Measurements from ENCODE around the gene FAM114A2. TPM values are rescaled to one million over a fixed set of nuclear protein-coding genes. Genes with fewer than 3 reads are reported as not detected.
"Not testable (repeated sequence)": the region's sequence is repeated elsewhere in the genome, so short reads cannot be mapped to it uniquely, and the experiment has no call there.

Gene FAM114A2
- 10 to 100 TPM; 22.3 to 27.0 TPM for total RNA-seq

DNA sequence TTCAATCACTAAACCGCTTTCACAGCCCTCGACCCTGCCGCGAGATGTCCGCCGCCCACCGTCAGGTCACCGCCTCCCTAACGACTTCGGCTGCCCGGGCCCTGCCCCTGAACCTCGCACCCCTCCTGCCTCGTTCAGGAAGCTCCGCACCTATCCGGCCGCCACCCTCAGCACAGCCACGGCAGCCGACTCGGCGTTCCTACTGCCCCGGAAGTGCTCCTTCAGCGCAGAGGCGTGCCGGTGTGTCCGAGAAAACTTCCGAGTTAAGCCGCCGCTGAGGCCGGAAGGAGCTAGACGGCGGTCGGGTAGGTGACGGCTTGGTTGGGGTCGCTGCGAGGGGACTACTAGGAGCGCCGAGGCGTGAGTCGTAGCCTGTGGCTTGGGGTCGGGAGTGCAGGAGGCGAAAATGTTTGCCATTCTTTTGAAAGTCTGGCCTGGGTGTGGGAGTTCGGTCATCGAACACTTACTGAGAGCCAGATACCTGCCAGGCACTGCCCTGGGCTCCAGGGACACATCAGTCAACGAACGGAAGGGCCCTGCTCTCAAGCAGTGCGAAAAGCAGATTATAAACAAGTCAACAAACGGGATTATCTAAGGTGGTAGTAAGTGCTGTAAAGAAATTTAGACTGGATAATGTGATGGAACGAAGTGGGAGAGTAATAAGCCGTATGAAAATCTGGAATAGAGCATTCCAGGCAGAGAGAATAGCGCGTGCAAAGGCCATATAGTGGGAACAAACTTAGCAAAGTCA, at the start of gene FAM114A2, which contains the start of gene MFAP3:
Gene FAM114A2 (minus strand): TSS at position 204 of the 751 bp plus-strand sequence. CDS start 3,957 bp downstream, outside the sequence.
Gene MFAP3 (plus strand): TSS at position 261 of the 751 bp plus-strand sequence. CDS start 10,756 bp downstream, outside the sequence.
- Mint-ChIP-seq H3K4me1 (peaks cover 47% of the 10 kb centered on the region), H3K27me3 (no peaks in the 10 kb centered on the region)
- peak; percentile 99 for ATAC-seq

DNA sequence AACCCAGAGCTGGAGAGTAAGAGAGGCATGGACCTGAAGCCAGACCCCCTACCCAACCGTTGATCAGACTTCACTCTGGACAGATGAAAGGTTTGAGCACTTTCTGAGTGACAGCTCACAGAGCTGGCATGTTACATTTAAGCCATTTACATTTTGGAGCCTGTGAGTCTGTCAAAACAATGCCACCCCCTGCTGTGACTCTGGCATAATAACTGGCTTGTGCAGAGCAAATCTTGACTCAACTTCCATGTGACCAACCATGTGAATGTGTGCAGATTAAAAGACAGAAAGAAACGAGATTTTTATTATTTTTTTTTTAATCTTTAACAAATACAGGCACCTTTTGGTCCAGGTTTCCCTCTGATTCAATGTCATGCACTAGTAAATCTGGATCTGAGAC, 48.5 kb upstream of the FAM114A2 start:
- no peak overlapping the region for H3K4me3 Mint-ChIP-seq
- H3K27me3 Mint-ChIP-seq, result peaks cover 4% of the 10 kb centered on the region
- H3K36me3 Mint-ChIP-seq, result no peaks in the 10 kb centered on the region
- no peak overlapping the region for H3K27ac Mint-ChIP-seq
- H3K4me1 Mint-ChIP-seq, result no peaks in the 10 kb centered on the region
- CTCF ChIA-PET, result interaction anchor here (0.6 to 0.9 kb wide), 3 partner anchors 13 to 112 kb away, joined by 3 to 6 read pairs (median 5); no protein-coding TSS in a partner anchor
- DNase-seq (no peak), ATAC-seq (no peak)
- H3K9me3 Mint-ChIP-seq (ENCODE audit: low read depth), result no peaks in the 10 kb centered on the region

More for the DNA sequence above, at the start of gene FAM114A2, which contains the start of gene MFAP3:
- Mint-ChIP-seq H3K4me3 (peak within 1 kb of the TSS; percentile 93), H3K27ac (peak within 1 kb of the TSS; percentile 93), H3K36me3 (peaks cover 8% of the 10 kb centered on the region), H3K9me3 (ENCODE audit: low read depth) (no peaks in the 10 kb centered on the region)
- peak; percentile 95 for DNase-seq
- CTCF ChIA-PET, result interaction anchor here (0.6 to 3.1 kb wide), 10 partner anchors 9 to 366 kb away, joined by 3 to 13 read pairs (median 4); partner anchors contain the start of gene GALNT10

DNA sequence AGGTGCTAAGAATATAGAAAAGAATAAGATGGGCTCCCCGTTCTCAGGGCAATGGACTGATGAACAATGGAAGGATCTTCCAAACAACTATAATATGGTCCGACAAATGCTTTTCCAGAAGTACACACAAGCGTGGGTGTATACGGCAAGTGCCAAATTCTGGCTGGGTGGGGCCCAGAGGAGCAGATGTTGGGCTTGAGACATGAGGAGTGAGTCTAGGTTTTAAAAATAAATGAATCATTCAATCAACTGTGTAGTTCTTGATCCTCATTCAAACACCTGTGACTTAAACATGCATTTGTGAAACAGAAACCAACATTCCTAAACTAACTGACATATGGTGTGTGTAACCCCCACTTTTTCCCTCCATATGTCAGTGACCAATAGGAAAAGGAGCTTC, 47.9 kb upstream of the FAM114A2 start:
- CTCF ChIA-PET, result interaction anchor here (0.6 to 1.5 kb wide), 4 partner anchors 12 to 111 kb away, joined by 3 to 10 read pairs (median 6); no protein-coding TSS in a partner anchor
- no peaks in the 10 kb centered on the region for H3K27me3 Mint-ChIP-seq
- no peak for DNase-seq
- no peaks in the 10 kb centered on the region for H3K36me3 Mint-ChIP-seq
- no peaks in the 10 kb centered on the region for H3K4me1 Mint-ChIP-seq
- no peak overlapping the region for H3K27ac Mint-ChIP-seq
- ATAC-seq, result no peak
- H3K4me3 Mint-ChIP-seq, result no peak overlapping the region
- no peaks in the 10 kb centered on the region for H3K9me3 Mint-ChIP-seq (ENCODE audit: low read depth)

DNA sequence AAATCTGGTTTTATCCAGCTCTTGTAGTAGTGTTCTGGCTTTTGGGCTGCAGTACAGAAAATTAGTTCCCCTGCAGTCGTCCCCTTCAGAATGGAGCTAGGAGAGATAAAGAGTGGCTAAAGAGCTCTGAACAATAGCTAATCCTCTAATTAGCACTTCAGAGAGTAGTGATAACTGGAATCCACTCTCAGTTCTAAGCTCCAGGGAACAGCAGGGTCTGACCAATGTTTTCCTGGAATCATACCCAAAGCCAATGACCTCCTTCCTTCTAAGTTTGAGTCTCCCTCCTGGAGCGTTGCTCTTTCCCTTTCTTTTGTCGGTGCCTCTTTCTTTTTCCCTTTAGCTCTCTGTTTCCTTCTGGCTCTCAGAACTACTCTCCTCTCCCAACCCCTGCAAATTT, 47.4 kb upstream of the FAM114A2 start:
- Mint-ChIP-seq H3K4me3 (no peak overlapping the region), H3K36me3 (no peaks in the 10 kb centered on the region), H3K4me1 (no peaks in the 10 kb centered on the region), H3K9me3 (ENCODE audit: low read depth) (no peaks in the 10 kb centered on the region), H3K27ac (no peak overlapping the region), H3K27me3 (no peaks in the 10 kb centered on the region)
- DNase-seq (no peak), ATAC-seq (no peak)
- CTCF ChIA-PET, result interaction anchor here (0.8 to 1.5 kb wide), 4 partner anchors 9 to 111 kb away, joined by 3 to 10 read pairs (median 6); no protein-coding TSS in a partner anchor

DNA sequence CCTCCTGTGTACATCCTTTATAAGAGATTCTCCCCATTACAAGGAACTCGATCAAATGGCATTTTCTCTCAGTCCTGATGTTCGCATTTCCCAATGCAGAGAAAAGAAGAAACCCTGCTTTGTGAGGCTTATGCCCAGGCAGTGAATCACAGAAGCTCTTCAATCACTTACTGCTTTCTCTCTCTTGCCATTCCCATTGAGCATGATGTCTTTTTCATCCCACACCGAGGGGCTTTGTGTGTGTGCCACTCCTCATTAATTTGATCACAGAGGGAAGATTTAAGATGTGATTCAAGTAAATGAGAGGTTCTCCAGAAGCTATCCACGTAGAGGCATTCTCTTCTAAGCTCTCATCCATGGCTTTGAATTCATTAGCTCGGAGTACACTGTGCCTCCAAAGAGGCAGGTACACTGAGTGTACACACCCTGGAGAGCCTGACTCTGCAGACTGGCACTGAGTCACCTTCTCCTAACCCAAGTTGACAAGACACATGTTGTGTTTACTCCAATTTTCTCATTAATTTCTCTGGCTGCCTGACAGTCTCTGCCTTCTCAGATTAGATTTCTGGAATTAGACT, 45.4 kb upstream of the FAM114A2 start:
- no peak for ATAC-seq
- H3K27me3 Mint-ChIP-seq, result no peaks in the 10 kb centered on the region
- no peaks in the 10 kb centered on the region for H3K9me3 Mint-ChIP-seq (ENCODE audit: low read depth)
- H3K27ac Mint-ChIP-seq, result no peak overlapping the region
- no peaks in the 10 kb centered on the region for H3K36me3 Mint-ChIP-seq
- H3K4me1 Mint-ChIP-seq, result no peaks in the 10 kb centered on the region
- CTCF ChIA-PET, result interaction anchor here (1.2 kb wide), 2 partner anchors 12 to 153 kb away, joined by 3 to 4 read pairs; no protein-coding TSS in a partner anchor
- H3K4me3 Mint-ChIP-seq, result no peak overlapping the region
- no peak for DNase-seq

DNA sequence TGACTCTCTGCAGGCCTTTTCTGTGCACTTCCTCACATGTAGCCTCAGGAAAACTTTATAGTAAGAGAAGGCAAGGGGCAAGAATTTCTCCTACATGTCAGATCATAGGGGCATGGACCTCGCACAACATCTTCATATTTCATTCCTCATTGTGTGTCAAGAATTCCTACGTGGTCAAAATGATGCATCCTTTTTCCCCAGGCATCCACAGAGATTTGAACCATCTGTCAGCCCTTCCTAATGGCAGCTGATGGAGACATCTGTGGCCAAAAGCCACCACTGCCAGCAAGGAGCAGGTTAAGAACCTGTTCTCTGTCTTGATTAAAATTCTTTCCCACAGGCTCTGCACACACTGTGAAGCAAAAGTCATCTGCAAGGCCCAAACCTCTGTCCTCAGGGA, 42.5 kb upstream of the FAM114A2 start:
- H3K9me3 Mint-ChIP-seq (ENCODE audit: low read depth), result no peaks in the 10 kb centered on the region
- DNase-seq (no peak), ATAC-seq (no peak)
- CTCF ChIA-PET, result no interaction called here
- H3K4me3 Mint-ChIP-seq, result no peak overlapping the region
- H3K27ac Mint-ChIP-seq, result no peak overlapping the region
- no peaks in the 10 kb centered on the region for H3K27me3 Mint-ChIP-seq
- H3K4me1 Mint-ChIP-seq, result peaks cover 11% of the 10 kb centered on the region
- peaks cover 5% of the 10 kb centered on the region for H3K36me3 Mint-ChIP-seq

DNA sequence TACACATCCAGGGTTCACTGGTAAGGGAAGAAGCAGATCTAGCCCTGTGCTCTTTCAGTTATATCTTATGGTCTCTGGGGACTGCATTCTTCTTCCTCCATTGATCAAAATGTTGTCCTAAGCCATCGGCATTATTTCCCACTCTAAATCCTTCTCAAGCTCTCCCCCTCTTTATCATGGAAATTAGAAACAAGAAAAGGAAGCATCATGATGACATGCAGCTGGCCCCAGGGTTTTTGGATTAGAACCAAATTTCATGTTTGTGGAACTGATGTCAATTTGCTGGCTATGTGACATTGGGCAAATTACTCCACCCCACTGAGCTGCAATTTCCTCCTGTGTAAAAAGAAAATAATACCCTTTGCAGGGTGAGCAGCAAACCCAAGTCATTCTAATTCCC, 39.6 kb upstream of the FAM114A2 start:
- DNase-seq, result no peak
- ATAC-seq, result no peak
- H3K9me3 Mint-ChIP-seq (ENCODE audit: low read depth), result no peaks in the 10 kb centered on the region
- peaks cover 5% of the 10 kb centered on the region for H3K36me3 Mint-ChIP-seq
- no peaks in the 10 kb centered on the region for H3K27me3 Mint-ChIP-seq
- peaks cover 35% of the 10 kb centered on the region for H3K4me1 Mint-ChIP-seq
- H3K4me3 Mint-ChIP-seq, result no peak overlapping the region
- CTCF ChIA-PET, result interaction anchor here (1.1 to 1.3 kb wide), 2 partner anchors 101 to 111 kb away, joined by 3 to 5 read pairs; no protein-coding TSS in a partner anchor
- H3K27ac Mint-ChIP-seq, result no peak overlapping the region

DNA sequence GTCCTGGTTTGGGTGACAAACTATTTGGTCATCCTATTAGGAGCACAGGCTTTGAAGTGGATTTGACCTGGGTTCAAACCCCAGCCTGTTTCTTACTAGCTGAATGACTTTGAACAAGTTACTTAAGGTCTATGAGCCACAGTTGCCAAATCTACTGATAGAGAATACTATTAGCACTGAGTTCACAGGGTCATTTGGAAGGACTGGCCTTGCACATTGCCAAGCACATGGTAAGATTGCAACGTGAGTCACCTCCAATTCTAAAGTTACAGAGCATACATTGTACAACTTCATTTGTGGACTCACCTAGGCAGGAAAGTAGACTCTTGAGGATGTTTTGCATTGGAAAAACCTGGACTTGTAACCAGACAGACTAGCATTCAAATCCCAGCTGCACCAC, 39.0 kb upstream of the FAM114A2 start:
- DNase-seq, result no peak
- Mint-ChIP-seq H3K36me3 (peaks cover 5% of the 10 kb centered on the region), H3K27ac (no peak overlapping the region), H3K9me3 (ENCODE audit: low read depth) (no peaks in the 10 kb centered on the region), H3K4me3 (no peak overlapping the region), H3K27me3 (no peaks in the 10 kb centered on the region), H3K4me1 (peaks cover 41% of the 10 kb centered on the region)
- ATAC-seq, result no peak
- CTCF ChIA-PET, result interaction anchor here (6.0 to 6.1 kb wide), 2 partner anchors 102 to 113 kb away, joined by 119 to 199 read pairs; partner anchors contain the start of gene GALNT10

DNA sequence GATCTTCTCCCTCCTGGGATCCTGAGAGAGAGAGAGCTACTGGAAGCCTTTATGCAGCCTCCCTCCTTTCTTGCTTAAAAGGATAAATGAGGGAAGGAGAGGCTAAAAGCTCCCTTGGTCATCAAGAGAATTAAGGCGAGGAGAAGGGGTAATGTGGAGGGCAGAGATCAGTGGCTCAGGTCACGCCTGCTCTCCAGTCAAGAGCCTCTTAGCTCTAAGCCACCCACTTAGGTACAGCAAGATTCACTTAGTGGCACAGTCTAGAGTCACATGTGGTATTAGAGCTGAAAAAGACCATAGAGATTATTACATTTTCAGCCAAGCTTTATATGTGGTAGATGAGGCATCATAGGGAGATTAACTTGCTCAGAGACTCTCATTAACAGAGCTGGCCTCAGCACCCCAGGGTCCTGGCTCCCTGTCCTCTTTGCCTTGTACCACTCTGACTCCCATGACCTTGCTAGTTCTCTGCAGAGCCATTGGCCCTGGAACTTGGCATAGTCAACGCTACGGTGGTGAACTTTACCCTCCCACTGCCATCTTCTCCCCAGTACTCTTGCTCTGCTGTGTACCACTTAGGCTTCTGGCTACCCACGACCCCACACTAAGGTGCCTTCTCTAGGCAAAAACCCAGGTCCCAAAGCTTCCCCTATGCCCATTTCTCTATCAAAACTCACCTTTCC, 37.7 kb upstream of the FAM114A2 start:
- ATAC-seq, result no peak
- H3K9me3 Mint-ChIP-seq (ENCODE audit: low read depth), result no peaks in the 10 kb centered on the region
- H3K4me3 Mint-ChIP-seq, result no peak overlapping the region
- H3K36me3 Mint-ChIP-seq, result peaks cover 5% of the 10 kb centered on the region
- no peak for DNase-seq
- CTCF ChIA-PET, result interaction anchor here (1.1 to 6.1 kb wide), 11 partner anchors 9 to 329 kb away, joined by 3 to 199 read pairs (median 4); partner anchors contain the start of gene GALNT10
- H3K4me1 Mint-ChIP-seq, result peaks cover 54% of the 10 kb centered on the region
- H3K27ac Mint-ChIP-seq, result peak overlapping the region; percentile 81
- H3K27me3 Mint-ChIP-seq, result no peaks in the 10 kb centered on the region

DNA sequence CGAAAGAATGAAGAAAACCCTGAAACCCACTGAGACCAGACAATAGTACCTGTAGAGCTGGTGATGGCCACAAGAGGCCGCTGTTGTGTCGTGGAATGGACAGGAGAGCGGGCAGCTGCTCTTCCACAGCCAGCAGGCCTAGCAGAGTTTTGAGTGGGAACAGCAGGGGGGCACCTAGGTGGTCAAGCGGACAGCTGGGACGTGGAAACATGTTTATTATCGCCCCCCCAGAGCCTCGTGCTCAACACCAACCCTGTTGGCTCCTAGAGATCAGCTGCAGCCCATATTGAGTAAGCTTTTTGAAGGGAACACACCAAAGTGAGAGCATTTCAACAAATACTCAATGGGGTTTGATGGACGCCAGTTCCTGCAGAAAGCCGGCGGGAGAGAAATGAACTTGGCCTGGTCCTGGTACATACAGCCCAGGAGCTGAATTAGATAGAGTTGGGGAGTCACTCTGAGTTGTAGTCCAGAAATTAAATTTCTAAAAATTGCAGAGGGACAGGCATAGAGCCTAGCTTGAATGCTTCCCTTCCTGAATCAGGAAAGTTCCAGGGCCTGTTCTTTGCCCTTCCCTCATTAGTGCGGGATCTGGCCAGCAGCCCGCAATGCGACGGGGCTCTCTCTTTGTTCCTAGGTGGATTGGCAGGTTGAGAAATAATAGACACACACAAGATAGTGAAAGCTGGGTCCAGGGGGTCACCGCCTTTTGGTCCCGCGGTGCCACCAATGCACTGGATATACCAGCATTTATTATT, 33.9 kb upstream of the FAM114A2 start:
- peak overlapping the region; percentile 84 for H3K27ac Mint-ChIP-seq

DNA sequence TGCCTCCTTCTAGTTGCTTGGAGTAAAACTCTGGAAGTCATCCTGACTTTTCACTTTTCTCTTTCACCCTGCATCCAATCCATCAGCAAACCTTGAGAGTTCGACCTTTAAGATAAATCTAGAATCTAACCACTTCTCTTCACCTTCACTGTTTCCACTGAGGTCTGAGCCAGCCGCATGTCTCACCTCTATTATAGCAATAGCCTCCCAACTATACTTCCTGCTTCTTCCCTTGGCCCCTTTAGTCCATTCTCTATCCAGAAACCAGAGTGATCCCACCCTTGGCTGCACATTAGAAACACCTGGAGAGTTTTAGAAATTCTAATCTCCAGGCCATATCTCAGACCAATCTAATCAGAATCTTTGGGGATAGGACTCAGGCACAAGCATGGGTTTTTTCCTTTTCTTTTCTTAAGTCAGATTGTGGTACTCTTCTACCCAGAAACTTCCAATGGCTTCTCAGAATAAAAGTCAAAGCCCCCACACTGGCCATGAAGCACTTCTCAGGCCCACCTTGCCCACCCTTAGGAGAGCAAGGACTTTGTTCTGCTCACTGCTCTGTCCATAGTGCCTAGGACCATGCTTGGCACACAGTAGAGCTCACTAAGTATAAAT, 33.2 kb upstream of the FAM114A2 start:
- Mint-ChIP-seq H3K27me3 (no peaks in the 10 kb centered on the region), H3K36me3 (peaks cover 2% of the 10 kb centered on the region), H3K4me1 (peaks cover 51% of the 10 kb centered on the region), H3K9me3 (ENCODE audit: low read depth) (no peaks in the 10 kb centered on the region), H3K27ac (peak overlapping the region; percentile 84), H3K4me3 (peak overlapping the region; percentile 38)
- DNase-seq (peak; percentile 53), ATAC-seq (peak; percentile 21)
- CTCF ChIA-PET, result interaction anchor here (0.7 to 6.2 kb wide), 59 partner anchors 8 to 568 kb away, joined by 3 to 199 read pairs (median 4); partner anchors contain the start of genes FAM114A2, GALNT10 and MFAP3

More for the DNA sequence above, 33.9 kb upstream of the FAM114A2 start:
- ATAC-seq, result peak; percentile 87
- CTCF ChIA-PET, result interaction anchor here (0.7 to 6.2 kb wide), 60 partner anchors 9 to 568 kb away, joined by 3 to 199 read pairs (median 4); partner anchors contain the start of genes FAM114A2, GALNT10 and MFAP3
- Mint-ChIP-seq H3K9me3 (ENCODE audit: low read depth) (no peaks in the 10 kb centered on the region), H3K4me3 (peak overlapping the region; percentile 38), H3K4me1 (peaks cover 55% of the 10 kb centered on the region), H3K36me3 (peaks cover 5% of the 10 kb centered on the region), H3K27me3 (no peaks in the 10 kb centered on the region)
- DNase-seq, result peak; percentile 92

DNA sequence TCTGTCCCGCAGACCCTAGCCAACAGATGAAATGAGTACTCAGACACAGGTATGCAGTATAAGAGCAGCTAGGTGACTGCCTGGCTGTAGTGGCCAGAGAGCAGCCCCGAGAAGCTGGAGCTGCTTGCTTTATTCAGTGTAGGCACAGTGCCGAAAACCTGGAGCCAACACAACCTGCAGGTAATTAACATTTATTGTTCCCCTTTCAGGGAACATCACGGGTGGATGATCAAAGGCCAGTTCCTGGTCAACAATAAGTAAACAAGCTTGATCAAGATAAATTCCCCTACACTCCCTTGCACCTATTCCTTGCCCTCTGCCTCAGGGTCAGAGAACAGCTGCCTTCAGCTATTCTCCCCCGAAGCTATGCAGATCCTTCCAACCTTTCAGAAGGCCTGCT, 31.1 kb upstream of the FAM114A2 start:
- not testable (repeated sequence) for H3K27ac Mint-ChIP-seq; H3K27me3 Mint-ChIP-seq; H3K4me3 Mint-ChIP-seq; H3K36me3 Mint-ChIP-seq; DNase-seq; H3K9me3 Mint-ChIP-seq (ENCODE audit: low read depth); ATAC-seq
- CTCF ChIA-PET, result interaction anchor here (3.4 to 6.2 kb wide), 2 partner anchors 111 to 336 kb away, joined by 23 to 92 read pairs; no protein-coding TSS in a partner anchor
- peaks cover 35% of the 10 kb centered on the region for H3K4me1 Mint-ChIP-seq
